Urothelium cell line (cell line): ENCODE results near the gene CPLX3.

Source experiments
- DNase-seq: peaks from one replicate; pipeline ENCODE4 v3.0.0; 2011; ENCODE audit warnings: low spot score, mixed read lengths
- FAIRE-seq: peaks from 2 replicates; lab custom pipeline; 2011; peaks lifted over from hg19 to GRCh38; lab: Jason Lieb, UNC

CPLX3 gene

GRCh38 chr15:74825866-74826265 is 561 bp upstream of the CPLX3 start:
- FAIRE-seq (no peak), DNase-seq (no peak)

- FAIRE-seq, result no peak
- DNase-seq, result no peak
Measured at GRCh38 chr15:74826921-74827320, 494 bp downstream of the CPLX3 start.

- FAIRE-seq, result no peak
Measured at GRCh38 chr15:74827614-74828013, 1.2 kb downstream of the CPLX3 start.

GRCh38 chr15:74828835-74829234 is 2.4 kb downstream of the CPLX3 start:
- FAIRE-seq, result no peak
- DNase-seq, result no peak

More at GRCh38 chr15:74827614-74828013, 1.2 kb downstream of the CPLX3 start:
- DNase-seq, result no peak

GRCh38 chr15:74829486-74829885 is 3.1 kb downstream of the CPLX3 start:
- FAIRE-seq, result no peak
- DNase-seq, result no peak

GRCh38 chr15:74829991-74830390 is 3.6 kb downstream of the CPLX3 start:
- no peak for FAIRE-seq
- DNase-seq, result no peak

GRCh38 chr15:74830868-74831267 is 4.4 kb downstream of the CPLX3 start:
- FAIRE-seq, result no peak
- no peak for DNase-seq

- no peak for FAIRE-seq
Measured at GRCh38 chr15:74831813-74832495, 5.5 kb downstream of the CPLX3 start.

GRCh38 chr15:74832826-74833225 is 6.4 kb downstream of the CPLX3 start:
- no peak for DNase-seq
- FAIRE-seq, result no peak

More at GRCh38 chr15:74831813-74832495, 5.5 kb downstream of the CPLX3 start:
- no peak for DNase-seq

GRCh38 chr15:74833376-74834107 is 7.1 kb downstream of the CPLX3 start:
- FAIRE-seq (no peak), DNase-seq (no peak)

- DNase-seq (peak; percentile 71), FAIRE-seq (no peak)
Measured at GRCh38 chr15:74835312-74835823, 8.9 kb downstream of the CPLX3 start.

GRCh38 chr15:74836846-74837245 is 10.4 kb downstream of the CPLX3 start:
- no peak for DNase-seq
- no peak for FAIRE-seq

- DNase-seq (no peak), FAIRE-seq (no peak)
Measured at GRCh38 chr15:74837482-74838136, 11.2 kb downstream of the CPLX3 start.

- FAIRE-seq (no peak), DNase-seq (no peak)
Measured at GRCh38 chr15:74838137-74838516, 11.7 kb downstream of the CPLX3 start.

- DNase-seq (no peak), FAIRE-seq (no peak)
Measured at GRCh38 chr15:74838746-74839525, 12.5 kb downstream of the CPLX3 start.

GRCh38 chr15:74839526-74840395 is 13.3 kb downstream of the CPLX3 start:
- DNase-seq (no peak), FAIRE-seq (no peak)

- DNase-seq (no peak), FAIRE-seq (no peak)
Measured at GRCh38 chr15:74840851-74841775, 14.7 kb downstream of the CPLX3 start.

GRCh38 chr15:74841891-74842373 is 15.5 kb downstream of the CPLX3 start:
- no peak for FAIRE-seq
- no peak for DNase-seq
